Ascending aorta (tissue), 2 donors: ENCODE results near the gene BOC. TPM values are rescaled to one million over a fixed set of nuclear protein-coding genes. Genes with fewer than 3 reads are reported as not detected.

ENCODE experiments used
- DNase-seq, 2 donors: peaks; one replicate each; pipeline ENCODE4 v3.0.0-alpha.2; 2019; ENCODE audit warnings: low spot score in 2 of 2
- H3K27ac ChIP-seq, 2 donors: fragments of 200-600 bp; sonication (generic); one replicate each; pipeline ENCODE4 v1.5.1; 2016 to 2017; ENCODE audit warnings: mild to moderate bottlenecking in 1 of 2
- H3K27me3 ChIP-seq: fragments of 200-600 bp; sonication (generic); one replicate; pipeline ENCODE4 v1.5.1; 2017
- H3K36me3 ChIP-seq, 2 donors: fragments of 200-600 bp; sonication (generic); one replicate each; pipeline ENCODE4 v1.5.1; 2016
- H3K4me1 ChIP-seq, 2 donors: fragments of 200-600 bp; sonication (generic); one replicate each; pipeline ENCODE4 v1.5.1; 2016 to 2017; ENCODE audit warnings: mild to moderate bottlenecking in 1 of 2
- H3K4me3 ChIP-seq, 2 donors: fragments of 200-600 bp; sonication (generic); one replicate each; pipeline ENCODE4 v1.5.1; 2016 to 2017; ENCODE audit warnings: mild to moderate bottlenecking in 1 of 2
- H3K9me3 ChIP-seq, 2 donors: fragments of 200-600 bp; sonication (generic); one replicate each; pipeline ENCODE4 v1.5.1; 2016
- intact Hi-C: fragments of 100-400 bp; cut with DNase I; formaldehyde crosslinking; loops from one replicate; pipeline ENCODE4 v1.15.1; 2023
- total RNA-seq: library from RNA; depleted of rRNA; stranded (reverse); fragments of >200 nt; gene quantifications from one replicate; pipeline ENCODE4 v1.1.0, GENCODE V29; 2016
- TF ChIP-seq, protein P1 (sequence below), 3 experiments: fragments of 200-600 bp in 2 of 3; fragments of 450-650 bp in 1 of 3; sonication (generic) in 2 of 3; IDR thresholded peaks; one replicate each; pipeline ENCODE4 v1.5.1; 2016 to 2019; ENCODE audit warnings: antibody characterized with exemption in 3 of 3, mild to moderate bottlenecking in 1 of 3, moderate library complexity in 1 of 3

BOC gene
- total RNA-seq, 1 donor from 2014 or later = 31.3 TPM

- H3K4me3 ChIP-seq = no peak overlapping the region
- no peaks in the 10 kb centered on the region for H3K9me3 ChIP-seq
- no peaks in the 10 kb centered on the region for H3K27me3 ChIP-seq
- no peaks in the 10 kb centered on the region for H3K4me1 ChIP-seq
- peak overlapping the region in 1 of 2 donors; percentile 3 for H3K27ac ChIP-seq
- peak in 1 of 2 donors; percentile 81 for DNase-seq
- H3K36me3 ChIP-seq = no peaks in the 10 kb centered on the region
- TF ChIP-seq, protein P1, sequence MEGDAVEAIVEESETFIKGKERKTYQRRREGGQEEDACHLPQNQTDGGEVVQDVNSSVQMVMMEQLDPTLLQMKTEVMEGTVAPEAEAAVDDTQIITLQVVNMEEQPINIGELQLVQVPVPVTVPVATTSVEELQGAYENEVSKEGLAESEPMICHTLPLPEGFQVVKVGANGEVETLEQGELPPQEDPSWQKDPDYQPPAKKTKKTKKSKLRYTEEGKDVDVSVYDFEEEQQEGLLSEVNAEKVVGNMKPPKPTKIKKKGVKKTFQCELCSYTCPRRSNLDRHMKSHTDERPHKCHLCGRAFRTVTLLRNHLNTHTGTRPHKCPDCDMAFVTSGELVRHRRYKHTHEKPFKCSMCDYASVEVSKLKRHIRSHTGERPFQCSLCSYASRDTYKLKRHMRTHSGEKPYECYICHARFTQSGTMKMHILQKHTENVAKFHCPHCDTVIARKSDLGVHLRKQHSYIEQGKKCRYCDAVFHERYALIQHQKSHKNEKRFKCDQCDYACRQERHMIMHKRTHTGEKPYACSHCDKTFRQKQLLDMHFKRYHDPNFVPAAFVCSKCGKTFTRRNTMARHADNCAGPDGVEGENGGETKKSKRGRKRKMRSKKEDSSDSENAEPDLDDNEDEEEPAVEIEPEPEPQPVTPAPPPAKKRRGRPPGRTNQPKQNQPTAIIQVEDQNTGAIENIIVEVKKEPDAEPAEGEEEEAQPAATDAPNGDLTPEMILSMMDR (IDR thresholded peaks at IDR 0.05) = peak; percentile 96 to 99 (median 98)
- intact Hi-C loops = loop anchor here (1.0 kb wide), 3 partner anchors 77 to 237 kb away; partner anchors contain the start of gene BOC
These were observed 76.7 kb downstream of the BOC start for GRCh38 chr3:113287803-113288648.

DNA sequence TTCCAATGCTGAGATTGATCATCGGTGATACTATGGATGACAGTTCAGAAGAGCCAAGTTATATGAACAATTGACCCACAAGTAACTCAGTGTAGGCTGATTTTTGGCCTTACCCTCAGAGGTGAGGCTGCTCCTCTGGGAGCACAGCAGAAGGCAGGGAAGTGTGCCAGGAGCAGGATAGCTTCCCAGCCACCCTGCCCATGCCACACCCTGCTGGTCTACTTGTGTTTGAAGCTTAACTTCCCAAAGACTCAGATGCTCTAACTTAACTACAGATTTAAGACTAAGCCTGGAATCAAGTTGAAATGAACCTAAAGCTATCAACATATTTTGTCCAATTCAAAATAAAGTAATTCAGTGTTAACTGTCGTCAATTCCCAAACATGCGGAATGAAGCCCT is 77.5 kb downstream of the BOC start:
- Histone ChIP-seq H3K27ac (no peak overlapping the region), H3K9me3 (no peaks in the 10 kb centered on the region), H3K36me3 (no peaks in the 10 kb centered on the region), H3K4me1 (no peaks in the 10 kb centered on the region), H3K4me3 (no peak overlapping the region), H3K27me3 (no peaks in the 10 kb centered on the region)
- DNase-seq = no peak
- intact Hi-C loops = loop anchor here (1.0 kb wide), 3 partner anchors 78 to 238 kb away; partner anchors contain the start of gene BOC
- TF ChIP-seq, protein P1 (IDR thresholded peaks at IDR 0.05) = no peak

GRCh38 chr3:113291572-113291971 is 80.2 kb downstream of the BOC start:
- TF ChIP-seq, protein P1 (IDR thresholded peaks at IDR 0.05) = no peak
- H3K4me1 ChIP-seq = no peaks in the 10 kb centered on the region
- no peaks in the 10 kb centered on the region for H3K36me3 ChIP-seq
- no peak overlapping the region for H3K4me3 ChIP-seq
- no peaks in the 10 kb centered on the region for H3K27me3 ChIP-seq
- no peak for DNase-seq
- no peaks in the 10 kb centered on the region for H3K9me3 ChIP-seq
- H3K27ac ChIP-seq = no peak overlapping the region
- intact Hi-C loops = no loop called here

- TF ChIP-seq, protein P1 (IDR thresholded peaks at IDR 0.05) = no peak
- H3K4me3 ChIP-seq = no peak overlapping the region
- H3K4me1 ChIP-seq = no peaks in the 10 kb centered on the region
- no peaks in the 10 kb centered on the region for H3K9me3 ChIP-seq
- no peaks in the 10 kb centered on the region for H3K27me3 ChIP-seq
- no peak overlapping the region for H3K27ac ChIP-seq
- H3K36me3 ChIP-seq = no peaks in the 10 kb centered on the region
- intact Hi-C loops = no loop called here
- DNase-seq = no peak
These were observed 81.6 kb downstream of the BOC start for GRCh38 chr3:113292933-113293332.

DNA sequence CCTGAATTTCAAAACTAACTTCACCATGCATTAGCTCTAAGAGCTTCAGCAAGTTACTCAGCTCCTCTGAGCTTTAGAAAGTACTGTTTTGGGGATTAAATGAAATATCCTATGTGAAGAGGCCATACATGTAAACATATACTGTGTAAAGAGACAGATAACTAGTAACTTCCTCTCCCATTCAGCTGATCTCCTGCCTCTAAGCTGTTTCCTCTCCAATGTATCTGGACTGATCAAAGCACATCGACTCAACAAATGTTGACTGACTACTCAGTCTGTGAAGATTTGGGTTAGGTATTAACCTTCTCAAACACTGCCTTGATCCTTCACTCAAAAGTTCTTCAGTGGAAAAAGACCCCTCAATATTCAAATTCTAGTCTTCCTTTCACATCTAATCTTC is 82.0 kb downstream of the BOC start:
- DNase-seq = no peak
- TF ChIP-seq, protein P1 (IDR thresholded peaks at IDR 0.05) = no peak
- intact Hi-C loops = no loop called here

More for the DNA sequence above, 82.0 kb downstream of the BOC start:
- Histone ChIP-seq H3K4me3 (no peak overlapping the region), H3K27me3 (no peaks in the 10 kb centered on the region), H3K36me3 (no peaks in the 10 kb centered on the region), H3K9me3 (no peaks in the 10 kb centered on the region), H3K4me1 (no peaks in the 10 kb centered on the region), H3K27ac (no peak overlapping the region)
